Endothelial cell of umbilical vein (primary cell): ENCODE results near the gene ADGRD1. TPM values are rescaled to one million over a fixed set of nuclear protein-coding genes. Genes with fewer than 3 reads are reported as not detected.

Experiments used
- BruUV-seq: library from RNA; stranded (reverse); fragments of 400-500 nt; replicated peaks from 2 replicates; lab custom pipeline; 2021; lab: Mats Ljungman, UMichigan
- CTCF ChIA-PET: fragments of 300-600, 350-600 bp; sonication (Branson Sonifier 250); formaldehyde crosslinking; loops from one replicate; lab custom pipeline; 2021; ENCODE audit warnings: antibody characterized with exemption, inconsistent platforms; lab: Charles Lee
- POLR2A ChIA-PET: fragments of 300-600, 350-600 bp; sonication (Branson Sonifier 250); formaldehyde crosslinking; loops from one replicate; lab custom pipeline; 2021; ENCODE audit warnings: antibody characterized with exemption, inconsistent platforms; lab: Charles Lee
- DNase-seq: peaks from one replicate; pipeline ENCODE4 v3.0.0-alpha.2; 2011; ENCODE audit warnings: low read depth, low spot score
- FAIRE-seq: peaks from 2 replicates; lab custom pipeline; 2011; peaks lifted over from hg19 to GRCh38; lab: Jason Lieb, UNC
- H2AFZ ChIP-seq: 2 replicates; pipeline ENCODE4 v1.6.0; 2012; ENCODE audit warnings: low read depth, low read length, control low read depth, inconsistent platforms
- H3K27ac ChIP-seq: 2 replicates; pipeline ENCODE4 v1.5.1; 2011; ENCODE audit warnings: low read depth, mild to moderate bottlenecking, control low read depth, low read length, moderate library complexity; ENCODE audit not compliant: insufficient read depth
- H3K27me3 ChIP-seq, 2 experiments: 2 replicates each; pipeline versions ENCODE4 v1.6.0 to v1.6.1; 2011; ENCODE audit warnings: low read length in 2 of 2, mixed read lengths in 1 of 2; ENCODE audit not compliant: control insufficient read depth in 2 of 2, insufficient read depth in 2 of 2
- H3K36me3 ChIP-seq, 2 experiments: 2 replicates in 1 of 2; 3 replicates in 1 of 2; pipeline ENCODE4 v1.5.1; 2011; ENCODE audit warnings: low read length in 2 of 2, mild to moderate bottlenecking in 1 of 2, moderate library complexity in 1 of 2; ENCODE audit not compliant: control insufficient read depth in 2 of 2, insufficient read depth in 2 of 2; ENCODE audit errors: extremely low read depth in 1 of 2
- H3K4me1 ChIP-seq: 3 replicates; pipeline ENCODE4 v1.5.1; 2011; ENCODE audit warnings: mild to moderate bottlenecking, low read length; ENCODE audit not compliant: control insufficient read depth, insufficient read depth; ENCODE audit errors: extremely low read depth
- H3K4me2 ChIP-seq: 2 replicates; pipeline ENCODE4 v1.6.1; 2011; ENCODE audit warnings: low read length, control low read depth, mixed read lengths; ENCODE audit not compliant: insufficient read depth
- H3K4me3 ChIP-seq, 3 experiments: fragments of 200-600 bp in 1 of 3; sonication (generic), shearing (Covaris generic) in 1 of 3; replicated peaks in 1 of 3; 2 replicates each; pipeline ENCODE4 v1.5.1; 2011 to 2016; ENCODE audit warnings: control low read depth in 3 of 3, low read length in 3 of 3, mild to moderate bottlenecking in 2 of 3, inconsistent platforms in 1 of 3, low read depth in 1 of 3, moderate library complexity in 1 of 3; ENCODE audit not compliant: insufficient read depth in 1 of 3
- H3K79me2 ChIP-seq: 2 replicates; pipeline ENCODE4 v1.6.0; 2012; ENCODE audit warnings: low read length, inconsistent platforms; ENCODE audit not compliant: control insufficient read depth, insufficient read depth
- H3K9ac ChIP-seq: replicated peaks from 2 replicates; pipeline ENCODE3; 2011; ENCODE audit warnings: low read length, control low read depth; ENCODE audit not compliant: insufficient read depth; ENCODE audit errors: extremely low read depth
- H3K9me1 ChIP-seq: replicated peaks from 3 replicates; pipeline ENCODE4 v1.6.0; 2011; ENCODE audit warnings: mild to moderate bottlenecking, low read length; ENCODE audit not compliant: control insufficient read depth, insufficient read depth; ENCODE audit errors: extremely low read depth
- H3K9me3 ChIP-seq: replicated peaks from 2 replicates; pipeline ENCODE4 v1.5.1; 2012; ENCODE audit warnings: low read length, inconsistent platforms; ENCODE audit not compliant: control insufficient read depth, insufficient read depth
- H4K20me1 ChIP-seq: replicated peaks from 2 replicates; pipeline ENCODE3; 2011; ENCODE audit warnings: mild to moderate bottlenecking, low read length; ENCODE audit not compliant: control insufficient read depth, insufficient read depth; ENCODE audit errors: extremely low read depth
- EZH2 ChIP-seq: IDR thresholded peaks from 2 replicates; pipeline ENCODE4 v1.6.1; 2012; ENCODE audit warnings: borderline replicate concordance, low read depth, mild to moderate bottlenecking, moderate library complexity, low read length, inconsistent platforms; ENCODE audit not compliant: severe bottlenecking
- FOS ChIP-seq: IDR thresholded peaks from 2 replicates; pipeline ENCODE4 v1.6.1; 2011; ENCODE audit warnings: mild to moderate bottlenecking, low read length, moderate library complexity, borderline replicate concordance; ENCODE audit not compliant: insufficient read depth
- GATA2 ChIP-seq: IDR thresholded peaks from 2 replicates; pipeline ENCODE4 v1.7.0; 2011; ENCODE audit warnings: low read depth, mild to moderate bottlenecking, moderate library complexity, mixed read lengths, low read length; ENCODE audit not compliant: insufficient read length, insufficient read depth
- JUN ChIP-seq: IDR thresholded peaks from 2 replicates; pipeline ENCODE4 v1.6.1; 2011; ENCODE audit warnings: borderline replicate concordance, low read depth; ENCODE audit not compliant: insufficient read length, insufficient read depth
- MYC ChIP-seq: IDR thresholded peaks from one replicate; pipeline ENCODE4 v1.6.1; 2011; ENCODE audit warnings: mild to moderate bottlenecking, low read depth, low read length
- POLR2A ChIP-seq: IDR thresholded peaks from 2 replicates; pipeline ENCODE4 v1.6.1; 2012; ENCODE audit warnings: low read depth, mild to moderate bottlenecking, control low read depth, low read length
- POLR2AphosphoS5 ChIP-seq: IDR thresholded peaks from 2 replicates; pipeline ENCODE4 v1.6.1; 2012; ENCODE audit warnings: low read depth, mild to moderate bottlenecking, control low read depth, low read length, moderate library complexity; ENCODE audit not compliant: insufficient read depth
- dilution Hi-C: fragments of 300-500 bp; cut with MboI; formaldehyde crosslinking; loops from one replicate; pipeline ENCODE4 v1.15.0; 2019; ENCODE audit warnings: low sequenced_read_pairs; ENCODE audit not compliant: extremely low pct_ligation_motif_present
- intact Hi-C: fragments of 100-400 bp; cut with micrococcal nuclease; formaldehyde crosslinking; loops from one replicate; pipeline ENCODE4 v1.10.0; 2022
- polyA plus RNA-seq, 4 experiments: library from polyadenylated mRNA; depleted of rRNA in 3 of 4; stranded (reverse) in 3 of 4; unstranded in 1 of 4; fragments of >200 nt; gene quantifications; 2 replicates each; pipeline versions ENCODE4 v1.2.1 to v1.2.3, GENCODE V29; 2011 to 2012; ENCODE audit warnings: missing spikeins in 1 of 4
- total RNA-seq: library from RNA; stranded (reverse); gene quantifications from 2 replicates; pipeline ENCODE4 v1.2.3, GENCODE V29; 2021
- TF ChIP-seq, protein P1 (sequence below), 2 donors: IDR thresholded peaks; 1 replicate in 1 of 2; 2 replicates in 1 of 2; pipeline ENCODE4 v1.5.1; 2011; ENCODE audit warnings: low read length in 2 of 2, mild to moderate bottlenecking in 2 of 2, moderate library complexity in 2 of 2, control low read depth in 1 of 2, inconsistent platforms in 1 of 2, low read depth in 1 of 2; ENCODE audit not compliant: insufficient read depth in 1 of 2; ENCODE audit errors: extremely low read depth in 1 of 2
- TF ChIP-seq, protein P2 (sequence below): IDR thresholded peaks from 2 replicates; pipeline ENCODE4 v1.6.1; 2011; ENCODE audit not compliant: insufficient read depth, insufficient read length

The ADGRD1 gene
- total and polyA plus RNA-seq, 2 donors (not counting 3 experiments of a cell fraction or from before 2014, with no cell fraction given), result 0.07 TPM; not detected in 1

DNA sequence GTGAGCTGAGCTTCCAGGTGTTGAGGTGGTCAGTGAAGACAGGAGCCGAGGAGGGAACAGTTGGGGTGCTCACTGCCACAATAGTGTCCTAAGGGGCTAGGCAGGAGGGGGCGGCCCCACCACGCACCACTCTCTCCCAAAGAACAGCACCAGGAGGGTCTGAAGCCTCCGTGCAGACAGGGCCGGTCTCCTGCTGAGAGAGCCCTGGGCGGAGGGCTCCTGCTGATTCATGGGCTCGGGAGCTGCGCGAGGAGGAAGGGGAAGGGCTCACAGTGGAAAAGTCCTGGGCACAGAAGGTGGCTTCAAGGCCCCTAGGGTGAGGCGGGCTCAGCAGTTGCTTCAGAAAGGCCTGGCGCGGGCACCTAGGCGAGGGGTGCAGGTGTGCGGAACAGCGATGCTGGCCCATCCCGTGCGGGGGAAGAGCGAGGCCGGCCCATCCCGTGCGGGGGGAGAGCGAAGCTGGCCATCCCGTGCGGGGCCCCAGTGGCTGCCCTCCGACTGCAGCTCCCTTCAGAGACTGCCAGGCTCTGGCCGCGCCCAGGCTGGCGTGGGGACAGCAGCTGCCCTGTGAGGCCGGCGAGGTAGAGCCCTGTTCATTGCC lies 176.7 kb downstream of the ADGRD1 start:
- BruUV-seq, result no TSS peak
- dilution Hi-C loops, result no loop called here
- ChIA-PET POLR2A (no interaction called here), CTCF (no interaction called here)
- Histone ChIP-seq H3K9me1 (no peaks in the 10 kb centered on the region), H3K27me3 (no peaks in the 10 kb centered on the region), H3K27ac (no peak overlapping the region), H3K4me3 (no peak overlapping the region), H3K79me2 (no peaks in the 10 kb centered on the region), H3K9ac (no peak overlapping the region), H3K36me3 (no peaks in the 10 kb centered on the region), H4K20me1 (no peaks in the 10 kb centered on the region), H3K9me3 (no peaks in the 10 kb centered on the region), H2AFZ (no peak overlapping the region), H3K4me1 (no peaks in the 10 kb centered on the region), H3K4me2 (no peak overlapping the region)
- intact Hi-C loops, result loop anchor here (10.0 kb wide), 1 partner anchor 366 kb away; no protein-coding TSS in a partner anchor
- no peak for FAIRE-seq
- DNase-seq, result no peak
- TF ChIP-seq GATA2, result no peak
- TF ChIP-seq JUN, result no peak
- no peak for TF ChIP-seq MYC
- TF ChIP-seq EZH2, result no peak
- TF ChIP-seq POLR2A, result no peak
- TF ChIP-seq, protein P1, sequence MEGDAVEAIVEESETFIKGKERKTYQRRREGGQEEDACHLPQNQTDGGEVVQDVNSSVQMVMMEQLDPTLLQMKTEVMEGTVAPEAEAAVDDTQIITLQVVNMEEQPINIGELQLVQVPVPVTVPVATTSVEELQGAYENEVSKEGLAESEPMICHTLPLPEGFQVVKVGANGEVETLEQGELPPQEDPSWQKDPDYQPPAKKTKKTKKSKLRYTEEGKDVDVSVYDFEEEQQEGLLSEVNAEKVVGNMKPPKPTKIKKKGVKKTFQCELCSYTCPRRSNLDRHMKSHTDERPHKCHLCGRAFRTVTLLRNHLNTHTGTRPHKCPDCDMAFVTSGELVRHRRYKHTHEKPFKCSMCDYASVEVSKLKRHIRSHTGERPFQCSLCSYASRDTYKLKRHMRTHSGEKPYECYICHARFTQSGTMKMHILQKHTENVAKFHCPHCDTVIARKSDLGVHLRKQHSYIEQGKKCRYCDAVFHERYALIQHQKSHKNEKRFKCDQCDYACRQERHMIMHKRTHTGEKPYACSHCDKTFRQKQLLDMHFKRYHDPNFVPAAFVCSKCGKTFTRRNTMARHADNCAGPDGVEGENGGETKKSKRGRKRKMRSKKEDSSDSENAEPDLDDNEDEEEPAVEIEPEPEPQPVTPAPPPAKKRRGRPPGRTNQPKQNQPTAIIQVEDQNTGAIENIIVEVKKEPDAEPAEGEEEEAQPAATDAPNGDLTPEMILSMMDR (IDR thresholded peaks at IDR 0.05; ENCODE audit: extremely low read depth in 1 of 2, insufficient read depth in 1 of 2, low read depth in 1 of 2, low read length in 2 of 2), result no peak
- TF ChIP-seq, protein P2, sequence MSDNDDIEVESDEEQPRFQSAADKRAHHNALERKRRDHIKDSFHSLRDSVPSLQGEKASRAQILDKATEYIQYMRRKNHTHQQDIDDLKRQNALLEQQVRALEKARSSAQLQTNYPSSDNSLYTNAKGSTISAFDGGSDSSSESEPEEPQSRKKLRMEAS, result no peak
- TF ChIP-seq FOS, result no peak
- TF ChIP-seq POLR2AphosphoS5, result no peak
